Measurements from ENCODE around the gene JPT1.
A peak's percentile ranks its signal among the peaks of the same experiment; 100 is the strongest.
"Not testable (repeated sequence)": the region's sequence is repeated elsewhere in the genome, so short reads cannot be mapped to it uniquely, and the experiment has no call there.

Gene JPT1

GRCh38 chr17:75155191-75155601, 884 bp upstream of the JPT1 start:
- no peak for ATAC-seq

- ATAC-seq = peak in 1 of 2 donors; percentile 0
Observed at GRCh38 chr17:75153780-75154194, 525 bp downstream of the JPT1 start.

- no peak for ATAC-seq
Observed at GRCh38 chr17:75152922-75153779, 1.2 kb downstream of the JPT1 start.

DNA sequence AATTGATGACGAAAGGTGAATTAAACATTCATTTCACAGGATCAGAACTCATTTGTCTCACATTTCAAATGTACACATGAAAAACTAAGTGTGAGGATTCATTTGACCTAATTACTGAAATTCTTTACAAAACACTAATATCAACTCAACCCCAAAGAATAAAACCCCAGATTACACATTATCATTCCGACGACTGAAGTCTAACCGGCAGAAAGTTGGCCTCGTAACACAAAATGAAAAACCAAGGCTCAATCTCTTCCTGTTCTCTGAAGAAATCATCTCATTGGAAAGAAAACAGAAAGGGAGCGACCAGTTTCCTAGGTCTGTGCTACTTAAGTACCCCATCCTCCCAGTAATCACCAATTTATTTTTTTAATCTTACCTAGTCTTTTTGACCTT, 1.8 kb downstream of the JPT1 start:
- ATAC-seq = no peak

DNA sequence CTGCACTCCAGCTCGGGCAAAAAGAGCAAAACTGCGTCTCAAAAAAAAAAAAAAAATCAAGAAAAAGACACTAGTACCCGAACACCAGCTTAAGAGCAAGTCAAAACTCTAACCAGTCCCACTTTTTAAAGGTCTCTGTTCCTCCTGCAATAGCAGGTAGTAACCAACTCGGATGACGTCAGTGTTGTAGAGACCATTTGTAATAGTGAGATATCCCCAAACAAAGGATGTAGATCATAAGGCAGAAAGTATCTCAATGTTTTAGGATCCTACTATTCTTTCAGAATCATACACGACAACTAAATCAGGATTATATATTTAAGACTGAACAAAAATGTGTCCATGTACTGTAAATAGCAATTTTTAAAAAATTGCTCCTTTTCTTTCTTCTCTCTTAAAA, 2.4 kb downstream of the JPT1 start:
- no peak for ATAC-seq

GRCh38 chr17:75147878-75148546, 6.3 kb downstream of the JPT1 start:
- no peak for ATAC-seq

DNA sequence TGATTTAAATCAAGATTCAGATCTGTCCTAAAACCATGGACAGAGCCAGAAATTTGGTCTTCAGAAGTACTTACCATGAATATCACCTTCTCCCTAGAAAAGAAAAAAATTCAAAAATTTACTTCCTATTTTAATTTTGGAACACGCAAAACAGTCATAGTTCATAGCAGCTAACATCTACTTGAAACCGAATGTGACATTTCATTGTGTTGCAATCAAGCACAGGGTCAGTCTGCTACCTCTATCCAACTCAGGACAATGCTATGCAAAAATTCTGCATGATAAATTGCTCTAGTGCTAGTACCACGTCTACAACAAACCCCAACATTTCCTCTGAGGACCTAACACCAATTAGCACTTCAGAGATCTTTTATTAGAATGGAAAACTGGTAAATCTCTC, 7.7 kb downstream of the JPT1 start:
- ATAC-seq = no peak

- ATAC-seq = no peak
Observed at GRCh38 chr17:75144816-75145512, 9.3 kb downstream of the JPT1 start.

GRCh38 chr17:75142236-75142971, 11.9 kb downstream of the JPT1 start:
- ATAC-seq = no peak

GRCh38 chr17:75138519-75138918, 15.8 kb downstream of the JPT1 start:
- no peak for ATAC-seq

- ATAC-seq = not testable (repeated sequence)
Observed at GRCh38 chr17:75137762-75138161, 16.6 kb downstream of the JPT1 start.

- no peak for ATAC-seq
Observed at GRCh38 chr17:75135946-75136345, 18.4 kb downstream of the JPT1 start.

- ATAC-seq = no peak
Observed at GRCh38 chr17:75135452-75135851, 18.9 kb downstream of the JPT1 start.

GRCh38 chr17:75133607-75134347, 20.5 kb downstream of the JPT1 start:
- not testable (repeated sequence) for ATAC-seq

- no peak for ATAC-seq
Observed at GRCh38 chr17:75133001-75133400, 21.3 kb downstream of the JPT1 start.

DNA sequence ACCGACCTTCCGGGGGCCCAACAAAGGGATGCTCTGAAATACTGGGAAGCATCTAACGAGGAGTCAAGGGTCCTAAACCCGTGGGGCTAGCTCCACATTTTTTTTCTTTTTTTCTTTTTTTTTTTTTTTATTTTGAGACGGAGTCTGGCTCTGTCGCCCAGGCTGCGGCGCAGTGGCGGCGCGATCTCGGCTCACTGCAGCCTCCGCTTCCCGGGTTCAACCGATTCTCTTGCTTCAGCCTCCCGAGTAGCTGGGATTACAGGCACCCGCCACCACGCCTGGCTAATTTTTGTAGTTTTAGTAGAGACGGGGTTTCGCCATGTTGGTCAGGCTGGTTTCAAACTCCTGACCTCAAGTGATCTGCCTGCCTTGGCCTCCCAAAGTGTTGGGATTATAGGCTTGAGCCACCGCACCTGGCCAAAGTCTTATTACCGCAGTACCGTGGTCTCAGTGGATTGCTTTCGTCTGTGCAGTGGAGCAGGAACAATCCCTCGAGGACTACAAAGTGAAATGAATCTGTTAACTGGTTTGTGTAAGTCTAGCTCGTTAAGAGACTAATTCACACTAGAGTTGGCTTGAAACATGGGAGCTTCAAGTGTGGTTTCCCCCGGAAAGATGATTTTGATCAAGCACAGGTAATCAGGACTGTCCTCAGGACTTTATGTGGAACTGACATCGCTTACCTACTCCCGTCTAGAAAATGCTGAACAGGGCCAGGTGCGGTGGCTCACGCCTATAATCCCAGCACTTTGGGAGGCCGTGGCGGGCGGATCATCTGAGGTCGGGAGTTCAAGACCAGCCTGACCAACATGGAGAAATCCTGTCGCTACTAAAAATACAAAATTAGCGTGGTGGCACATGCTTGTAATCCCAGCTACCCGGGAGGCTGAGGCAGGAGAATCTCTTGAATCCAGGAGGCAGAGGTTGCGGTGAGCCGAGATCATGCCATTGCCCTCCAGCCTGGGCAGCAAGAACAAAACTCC, 22.0 kb downstream of the JPT1 start:
- ATAC-seq = not testable (repeated sequence)

DNA sequence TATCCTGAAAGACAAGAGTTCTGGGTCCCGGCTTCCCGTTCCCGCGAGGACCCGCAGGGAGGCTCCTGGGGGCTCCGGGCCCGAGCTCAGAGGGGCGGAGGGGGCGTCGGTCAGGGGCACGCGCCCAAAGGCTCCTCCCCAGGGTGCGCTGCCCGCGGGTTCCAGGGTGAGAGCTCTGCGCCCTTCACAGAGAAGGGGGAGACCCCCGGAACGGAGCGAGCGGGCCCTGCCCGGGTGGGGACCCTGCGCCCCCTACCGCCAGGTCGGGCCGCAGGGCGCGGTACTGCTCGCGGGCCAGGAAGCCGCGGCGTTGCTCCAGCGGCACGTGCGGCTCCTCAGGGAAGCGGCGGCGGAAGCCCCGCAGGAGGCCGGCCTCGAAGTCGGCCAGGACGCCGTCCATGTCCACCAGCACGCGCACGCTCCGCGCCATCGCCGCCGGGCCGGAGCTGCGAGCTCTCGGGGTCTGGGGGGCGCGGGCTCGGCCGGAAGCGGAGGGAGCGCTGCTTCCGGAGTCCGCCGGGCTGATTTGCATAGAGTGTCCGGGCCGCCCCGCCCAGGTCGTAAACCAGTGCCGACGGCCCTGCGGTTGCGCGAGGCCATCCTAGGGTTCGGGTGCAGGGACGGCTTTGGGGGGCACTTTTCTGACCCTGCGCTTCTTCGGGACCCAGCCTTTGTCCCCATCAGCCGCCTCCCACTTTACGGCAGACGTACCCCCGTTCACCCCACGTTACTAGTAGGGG, 22.9 kb downstream of the JPT1 start, which contains the start of gene NT5C:
NT5C (minus strand) TSS at position 465 of the 740 bp plus-strand sequence; CDS start at position 430, 35 bp downstream.
- ATAC-seq = peak; percentile 82 to 83

GRCh38 chr17:75130632-75131277, 23.6 kb downstream of the JPT1 start:
- ATAC-seq = peak; percentile 54 to 57

DNA sequence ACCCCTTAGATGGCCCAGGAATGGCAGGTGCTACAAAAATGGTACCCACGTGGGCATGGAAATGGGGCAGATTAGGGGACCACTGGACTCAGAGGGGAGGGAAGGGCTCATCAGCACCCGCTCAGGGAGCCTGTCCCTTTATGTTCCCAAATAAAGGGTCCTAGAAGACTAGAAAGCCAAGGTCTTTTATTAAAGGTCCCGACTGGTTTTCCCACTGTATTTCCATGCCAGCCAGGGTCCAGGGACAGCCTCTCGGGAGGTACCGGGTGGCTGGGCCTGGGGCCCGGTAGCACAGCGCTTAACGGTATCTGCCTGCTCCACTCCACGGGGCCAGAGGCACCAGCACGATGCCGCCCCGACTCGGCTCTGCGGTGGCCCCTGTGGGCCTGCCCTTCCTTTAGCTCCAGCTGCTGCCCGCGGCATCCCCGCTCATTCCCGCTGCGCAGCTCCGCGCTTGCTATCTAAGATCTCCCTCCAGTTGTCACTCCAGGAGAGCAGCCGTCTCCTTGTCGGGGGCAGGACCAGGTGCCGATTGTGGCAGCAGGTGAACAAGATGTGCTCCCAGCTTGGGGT, 24.2 kb downstream of the JPT1 start:
- no peak for ATAC-seq
